Smooth muscle cell (in vitro differentiated cells): ENCODE measurements around the gene CHURC1. TPM values are rescaled to one million over a fixed set of nuclear protein-coding genes. Genes with fewer than 3 reads are reported as not detected.

Experiments
- DNase-seq: peaks from one replicate; lab custom pipeline; 2025; ENCODE audit not compliant: unreplicated experiment; lab: John Stamatoyannopoulos, UW
- H2AFZ ChIP-seq: fragments of 200-600 bp; sonication (generic); 2 replicates; pipeline ENCODE4 v1.6.0; 2016; ENCODE audit warnings: antibody characterized with exemption, low read depth, mild to moderate bottlenecking
- H3F3A ChIP-seq: fragments of 200-600 bp; sonication (generic); 2 replicates; pipeline ENCODE4 v1.6.0; 2017; ENCODE audit warnings: antibody characterized with exemption, low read depth
- H3K27ac ChIP-seq: fragments of 200-600 bp; sonication (generic); 2 replicates; pipeline ENCODE4 v1.5.1; 2016; ENCODE audit warnings: low read depth, mild to moderate bottlenecking
- H3K27me3 ChIP-seq: fragments of 200-600 bp; sonication (generic); 2 replicates; pipeline ENCODE4 v1.6.1; 2016; ENCODE audit warnings: low read depth, mild to moderate bottlenecking
- H3K36me3 ChIP-seq: fragments of 200-600 bp; sonication (generic); 2 replicates; pipeline ENCODE4 v1.5.1; 2016; ENCODE audit warnings: low read depth
- H3K4me1 ChIP-seq: fragments of 200-600 bp; sonication (generic); 2 replicates; pipeline ENCODE4 v1.5.1; 2016; ENCODE audit warnings: low read depth
- H3K4me2 ChIP-seq: fragments of 200-600 bp; sonication (generic); 2 replicates; pipeline ENCODE4 v1.6.0; 2016; ENCODE audit warnings: mild to moderate bottlenecking
- H3K4me3 ChIP-seq: fragments of 200-600 bp; sonication (generic); 2 replicates; pipeline ENCODE4 v1.5.1; 2016; ENCODE audit warnings: mild to moderate bottlenecking
- H3K79me2 ChIP-seq: fragments of 200-600 bp; sonication (generic); 2 replicates; pipeline ENCODE4 v1.6.0; 2016; ENCODE audit warnings: low read depth, mild to moderate bottlenecking
- H3K9ac ChIP-seq: fragments of 200-600 bp; sonication (generic); 2 replicates; pipeline ENCODE4 v1.6.0; 2016; ENCODE audit warnings: low read depth
- H3K9me3 ChIP-seq: fragments of 200-600 bp; sonication (generic); replicated peaks from 2 replicates; pipeline ENCODE4 v1.5.1; 2016; ENCODE audit warnings: low read depth
- H4K20me1 ChIP-seq: fragments of 200-600 bp; sonication (generic); 2 replicates; pipeline ENCODE4 v1.6.0; 2016; ENCODE audit warnings: low read depth
- WGBS: methylation state at CpG from one replicate; pipeline ENCODE4 v1.1.7; 2016; ENCODE audit warnings: low lambda C conversion rate; 5-methylcytosine and 5-hydroxymethylcytosine counted together
- polyA plus RNA-seq: library from polyadenylated mRNA; unstranded; fragments of >200 nt; fragmentation: Nextera tagmentation; extraction: Ambion mirVana; gene quantifications from 2 replicates; pipeline ENCODE4 v1.2.1, GENCODE V29; 2016
- total RNA-seq: library from RNA; depleted of rRNA; stranded (reverse); fragments of >200 nt; gene quantifications from 2 replicates; pipeline ENCODE4 v1.2.3, GENCODE V29; 2014
- TF ChIP-seq, protein P1 (sequence below): fragments of 200-600 bp; sonication (generic); IDR thresholded peaks from 2 replicates; pipeline ENCODE4 v1.5.1; 2017; ENCODE audit warnings: borderline replicate concordance, mild to moderate bottlenecking, antibody characterized with exemption; ENCODE audit not compliant: insufficient read depth, poor library complexity, severe bottlenecking

CHURC1 gene
- total and polyA plus RNA-seq, 2 experiments from 2014 or later, result 48.8 to 102 TPM

GRCh38 chr14:64871344-64871743, 42.9 kb upstream of the CHURC1 start:
- Histone ChIP-seq H3K4me3 (no peak overlapping the region), H3K36me3 (no peaks in the 10 kb centered on the region), H3K9ac (no peak overlapping the region), H3F3A (no peaks in the 10 kb centered on the region), H3K9me3 (no peaks in the 10 kb centered on the region), H2AFZ (no peak overlapping the region), H3K27ac (no peak overlapping the region), H3K4me1 (no peaks in the 10 kb centered on the region), H3K79me2 (no peaks in the 10 kb centered on the region), H3K4me2 (no peak overlapping the region), H3K27me3 (peaks cover 28% of the 10 kb centered on the region), H4K20me1 (no peaks in the 10 kb centered on the region)
- TF ChIP-seq, protein P1, sequence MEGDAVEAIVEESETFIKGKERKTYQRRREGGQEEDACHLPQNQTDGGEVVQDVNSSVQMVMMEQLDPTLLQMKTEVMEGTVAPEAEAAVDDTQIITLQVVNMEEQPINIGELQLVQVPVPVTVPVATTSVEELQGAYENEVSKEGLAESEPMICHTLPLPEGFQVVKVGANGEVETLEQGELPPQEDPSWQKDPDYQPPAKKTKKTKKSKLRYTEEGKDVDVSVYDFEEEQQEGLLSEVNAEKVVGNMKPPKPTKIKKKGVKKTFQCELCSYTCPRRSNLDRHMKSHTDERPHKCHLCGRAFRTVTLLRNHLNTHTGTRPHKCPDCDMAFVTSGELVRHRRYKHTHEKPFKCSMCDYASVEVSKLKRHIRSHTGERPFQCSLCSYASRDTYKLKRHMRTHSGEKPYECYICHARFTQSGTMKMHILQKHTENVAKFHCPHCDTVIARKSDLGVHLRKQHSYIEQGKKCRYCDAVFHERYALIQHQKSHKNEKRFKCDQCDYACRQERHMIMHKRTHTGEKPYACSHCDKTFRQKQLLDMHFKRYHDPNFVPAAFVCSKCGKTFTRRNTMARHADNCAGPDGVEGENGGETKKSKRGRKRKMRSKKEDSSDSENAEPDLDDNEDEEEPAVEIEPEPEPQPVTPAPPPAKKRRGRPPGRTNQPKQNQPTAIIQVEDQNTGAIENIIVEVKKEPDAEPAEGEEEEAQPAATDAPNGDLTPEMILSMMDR, result no peak
- DNase-seq, result no peak
- 73% methylated on average over 2 of the region's 2 CpGs for WGBS

DNA sequence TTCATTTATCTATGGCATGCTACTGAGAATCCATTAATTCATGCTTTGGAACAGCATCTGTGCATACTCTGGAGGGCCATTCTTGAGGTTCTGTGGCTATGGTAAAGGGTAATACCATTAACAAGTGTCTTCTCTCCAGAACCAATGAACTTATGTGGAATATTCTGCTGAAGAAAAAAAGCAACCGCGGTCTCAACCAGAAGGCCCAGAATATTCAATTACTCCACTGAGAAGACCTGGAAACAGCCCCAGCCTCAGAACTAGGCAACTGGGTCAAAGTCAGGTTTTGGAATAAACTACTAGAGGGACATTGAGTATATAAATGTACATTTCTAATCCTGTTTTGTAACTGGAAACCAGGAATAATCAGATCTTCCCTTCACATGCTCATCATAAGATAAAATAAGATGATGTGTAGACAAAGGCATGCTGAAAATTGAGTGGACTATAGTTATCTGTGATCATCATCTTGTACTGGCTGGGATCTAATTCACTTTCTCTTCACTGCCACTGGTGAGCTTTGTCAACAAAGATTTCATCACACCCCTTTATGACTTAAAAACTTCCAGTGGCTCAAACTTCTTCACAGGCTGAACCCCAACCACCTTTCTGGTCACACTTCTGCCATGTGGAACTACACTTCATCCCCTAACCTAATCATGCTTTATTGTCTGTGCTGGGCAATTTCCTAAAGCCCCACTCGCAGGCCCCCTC, 40.6 kb upstream of the CHURC1 start:
- Histone ChIP-seq H3K27ac (no peak overlapping the region), H3K36me3 (no peaks in the 10 kb centered on the region), H2AFZ (no peak overlapping the region), H3F3A (no peaks in the 10 kb centered on the region), H3K4me2 (no peak overlapping the region), H3K4me1 (no peaks in the 10 kb centered on the region), H3K27me3 (peaks cover 51% of the 10 kb centered on the region), H3K9me3 (no peaks in the 10 kb centered on the region), H3K9ac (no peak overlapping the region), H4K20me1 (no peaks in the 10 kb centered on the region), H3K79me2 (no peaks in the 10 kb centered on the region), H3K4me3 (no peak overlapping the region)
- no peak for DNase-seq
- TF ChIP-seq, protein P1, result no peak
- WGBS, result 60% methylated on average over 3 of the region's 3 CpGs

- TF ChIP-seq, protein P1, result no peak
- no peak overlapping the region for H3K27ac ChIP-seq
- H3K4me2 ChIP-seq, result no peak overlapping the region
- H3K9me3 ChIP-seq, result no peaks in the 10 kb centered on the region
- DNase-seq, result no peak
- no peaks in the 10 kb centered on the region for H4K20me1 ChIP-seq
- H3K79me2 ChIP-seq, result no peaks in the 10 kb centered on the region
- H3K4me1 ChIP-seq, result no peaks in the 10 kb centered on the region
- H3K4me3 ChIP-seq, result no peak overlapping the region
- H3F3A ChIP-seq, result no peaks in the 10 kb centered on the region
- H3K36me3 ChIP-seq, result no peaks in the 10 kb centered on the region
- WGBS, result 79% methylated on average over 4 of the region's 4 CpGs
- no peak overlapping the region for H2AFZ ChIP-seq
- peaks cover 68% of the 10 kb centered on the region for H3K27me3 ChIP-seq
- no peak overlapping the region for H3K9ac ChIP-seq
Observed at GRCh38 chr14:64875350-64875749, 38.9 kb upstream of the CHURC1 start.

- H3K79me2 ChIP-seq, result no peaks in the 10 kb centered on the region
- no peaks in the 10 kb centered on the region for H3K4me1 ChIP-seq
- no peaks in the 10 kb centered on the region for H3K36me3 ChIP-seq
- 91% methylated on average over 4 of the region's 4 CpGs for WGBS
- no peak for DNase-seq
- H3F3A ChIP-seq, result no peaks in the 10 kb centered on the region
- H3K4me2 ChIP-seq, result no peak overlapping the region
- no peaks in the 10 kb centered on the region for H4K20me1 ChIP-seq
- TF ChIP-seq, protein P1, result no peak
- H3K4me3 ChIP-seq, result no peak overlapping the region
- no peak overlapping the region for H3K27ac ChIP-seq
- H3K9ac ChIP-seq, result no peak overlapping the region
- peaks cover 81% of the 10 kb centered on the region for H3K27me3 ChIP-seq
- no peak overlapping the region for H2AFZ ChIP-seq
- H3K9me3 ChIP-seq, result no peaks in the 10 kb centered on the region
Observed at GRCh38 chr14:64877846-64878245, 36.4 kb upstream of the CHURC1 start.
